ENCODE measurements around the gene C4orf51. TPM values are rescaled to one million over a fixed set of nuclear protein-coding genes. Genes with fewer than 3 reads are reported as not detected.

C4orf51 gene
- total and polyA plus RNA-seq, 4 experiments from 2014 or later, result not detected

DNA sequence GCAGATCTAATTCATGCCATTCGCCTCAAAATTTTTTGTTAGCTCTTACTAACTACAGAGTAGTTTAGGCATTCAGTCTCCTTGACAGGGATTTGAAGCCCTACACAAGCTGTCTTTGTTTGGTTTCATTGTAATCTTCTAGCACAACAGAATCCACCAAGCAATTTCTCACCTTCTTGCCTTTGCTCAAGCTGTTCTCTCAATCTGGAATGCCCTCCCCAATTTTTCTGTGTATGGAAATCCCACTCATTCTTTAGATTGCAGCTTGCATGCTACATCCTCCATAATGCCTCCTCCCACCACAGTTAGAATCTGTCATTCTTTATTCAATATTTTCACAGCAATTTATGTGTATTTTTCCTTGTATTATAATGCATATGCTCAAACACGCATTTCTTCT is 63.7 kb downstream of the C4orf51 start:
- Mint-ChIP-seq H3K27me3 (peaks cover 3 to 9% of the 10 kb centered on the region in 2 donors), H3K36me3 (no peaks in the 10 kb centered on the region), H3K27ac (no peak overlapping the region), H3K9me3 (peaks cover 0 to 5% (median 0%) of the 10 kb centered on the region in 8 donors), H3K4me3 (no peak overlapping the region), H3K4me1 (no peaks in the 10 kb centered on the region)
- Histone ChIP-seq H3K4me1 (ENCODE audit: insufficient read depth, low read length) (no peaks in the 10 kb centered on the region), H3K36me3 (ENCODE audit: insufficient read depth, low read length) (no peaks in the 10 kb centered on the region), H3K27me3 (ENCODE audit: insufficient read depth, low read length) (no peaks in the 10 kb centered on the region), H3K27ac (ENCODE audit: low read depth, low read length) (no peak overlapping the region), H3K9me3 (ENCODE audit: control insufficient read depth in 1 of 2, low read length in 2 of 2) (no peaks in the 10 kb centered on the region), H3K4me3 (ENCODE audit: low read length in 2 of 2) (no peak overlapping the region)
- POLR2A ChIA-PET (ENCODE audit: partially characterized antibody), result no interaction called here
- intact Hi-C loops (cut with micrococcal nuclease), result no loop called here
- CTCF ChIA-PET (ENCODE audit: partially characterized antibody), result no interaction called here
- no peak for DNase-seq

DNA sequence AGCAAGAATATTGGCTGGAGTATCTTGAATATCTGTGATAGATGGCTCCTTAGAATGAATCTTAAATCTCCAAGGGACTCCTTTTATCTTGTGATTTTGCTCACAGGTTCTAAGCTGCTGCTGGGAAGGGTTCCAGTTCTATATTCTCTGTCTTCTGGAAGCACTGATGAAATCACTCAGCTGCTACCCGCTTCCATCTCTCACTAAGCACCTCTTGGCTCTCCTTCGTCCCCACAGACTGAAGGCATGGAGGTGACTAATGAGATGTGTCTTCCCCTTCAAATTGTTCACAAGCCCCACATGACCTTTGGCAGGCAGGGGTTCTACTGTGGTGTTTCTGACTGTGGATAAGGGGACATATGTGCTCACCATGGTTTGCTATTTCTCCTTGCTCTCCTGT is 75.9 kb downstream of the C4orf51 start:
- Mint-ChIP-seq H3K4me3 (no peak overlapping the region), H3K27ac (no peak overlapping the region), H3K9me3 (peaks cover 0 to 2% (median 0%) of the 10 kb centered on the region in 8 donors), H3K36me3 (peaks cover 13 to 18% of the 10 kb centered on the region in 2 donors), H3K27me3 (peaks cover 6 to 9% of the 10 kb centered on the region in 2 donors), H3K4me1 (no peaks in the 10 kb centered on the region)
- ChIA-PET CTCF (ENCODE audit: partially characterized antibody) (no interaction called here), POLR2A (ENCODE audit: partially characterized antibody) (no interaction called here)
- no peaks in the 10 kb centered on the region for H3K9me3 ChIP-seq (ENCODE audit: control insufficient read depth in 1 of 2, low read length in 2 of 2)
- no peaks in the 10 kb centered on the region for H3K4me1 ChIP-seq (ENCODE audit: insufficient read depth, low read length)
- intact Hi-C loops (cut with micrococcal nuclease), result no loop called here
- H3K4me3 ChIP-seq (ENCODE audit: low read length in 2 of 2), result no peak overlapping the region
- H3K36me3 ChIP-seq (ENCODE audit: insufficient read depth, low read length), result no peaks in the 10 kb centered on the region
- peaks cover 3% of the 10 kb centered on the region for H3K27me3 ChIP-seq (ENCODE audit: insufficient read depth, low read length)
- no peak overlapping the region for H3K27ac ChIP-seq (ENCODE audit: low read depth, low read length)
- no peak for DNase-seq

DNA sequence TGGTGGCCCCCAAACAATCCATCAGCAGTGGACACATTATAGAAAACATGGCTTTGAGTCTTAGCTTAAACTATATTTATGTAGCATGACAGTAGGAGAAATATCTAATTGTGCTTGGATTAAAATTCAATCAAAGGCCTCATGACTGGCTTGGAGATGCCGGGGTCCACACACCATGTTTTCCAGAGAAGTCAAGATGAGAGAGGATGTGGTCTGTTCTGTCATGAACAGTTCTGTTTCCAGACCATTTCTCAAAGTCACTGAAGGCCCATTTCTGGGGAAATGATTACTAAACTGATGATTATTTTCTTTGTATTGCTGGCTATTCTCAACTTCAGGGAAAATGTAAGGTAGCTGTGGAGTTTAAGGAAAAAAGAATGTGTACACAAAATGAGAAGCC is 76.3 kb downstream of the C4orf51 start:
- Histone ChIP-seq H3K27ac (ENCODE audit: low read depth, low read length) (no peak overlapping the region), H3K9me3 (ENCODE audit: control insufficient read depth in 1 of 2, low read length in 2 of 2) (no peaks in the 10 kb centered on the region), H3K4me3 (ENCODE audit: low read length in 2 of 2) (no peak overlapping the region), H3K4me1 (ENCODE audit: insufficient read depth, low read length) (no peaks in the 10 kb centered on the region), H3K27me3 (ENCODE audit: insufficient read depth, low read length) (peaks cover 3% of the 10 kb centered on the region), H3K36me3 (ENCODE audit: insufficient read depth, low read length) (no peaks in the 10 kb centered on the region)
- Mint-ChIP-seq H3K4me3 (no peak overlapping the region), H3K9me3 (no peaks in the 10 kb centered on the region), H3K27me3 (peaks cover 5 to 6% of the 10 kb centered on the region in 2 donors), H3K36me3 (peaks cover 15 to 21% of the 10 kb centered on the region in 2 donors), H3K4me1 (no peaks in the 10 kb centered on the region), H3K27ac (no peak overlapping the region)
- DNase-seq, result no peak
- CTCF ChIA-PET (ENCODE audit: partially characterized antibody), result no interaction called here
- POLR2A ChIA-PET (ENCODE audit: partially characterized antibody), result no interaction called here
- intact Hi-C loops (cut with micrococcal nuclease), result no loop called here

DNA sequence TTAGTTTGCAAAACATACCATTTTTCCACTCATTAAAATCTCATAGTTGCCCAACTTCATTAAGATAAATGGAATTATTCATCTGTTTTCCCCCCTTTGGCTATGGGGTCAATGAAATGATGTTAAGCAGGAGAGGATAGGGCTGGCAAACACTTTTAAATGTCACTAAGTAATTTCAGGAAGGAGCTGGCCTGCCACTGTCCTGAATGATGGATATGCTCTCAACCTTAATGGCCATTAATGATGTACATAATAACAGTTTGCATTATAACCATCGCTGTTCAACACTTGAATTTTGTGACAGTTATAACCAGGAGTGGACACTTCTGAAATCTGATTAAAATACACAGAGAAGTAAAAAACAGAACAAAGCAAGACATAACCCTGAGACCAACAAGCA is 77.2 kb downstream of the C4orf51 start:
- H3K4me3 Mint-ChIP-seq, result no peak overlapping the region
- ChIA-PET POLR2A (ENCODE audit: partially characterized antibody) (no interaction called here), CTCF (ENCODE audit: partially characterized antibody) (no interaction called here)
- Histone ChIP-seq H3K4me3 (ENCODE audit: low read length in 2 of 2) (no peak overlapping the region), H3K36me3 (ENCODE audit: insufficient read depth, low read length) (no peaks in the 10 kb centered on the region), H3K27ac (ENCODE audit: low read depth, low read length) (no peak overlapping the region), H3K27me3 (ENCODE audit: insufficient read depth, low read length) (peaks cover 3% of the 10 kb centered on the region), H3K4me1 (ENCODE audit: insufficient read depth, low read length) (no peaks in the 10 kb centered on the region), H3K9me3 (ENCODE audit: control insufficient read depth in 1 of 2, low read length in 2 of 2) (no peaks in the 10 kb centered on the region)
- H3K27ac Mint-ChIP-seq, result no peak overlapping the region
- H3K9me3 Mint-ChIP-seq, result no peaks in the 10 kb centered on the region
- DNase-seq, result no peak
- no peaks in the 10 kb centered on the region for H3K4me1 Mint-ChIP-seq
- intact Hi-C loops (cut with micrococcal nuclease), result no loop called here
- peaks cover 19 to 27% of the 10 kb centered on the region in 2 donors for H3K36me3 Mint-ChIP-seq
- H3K27me3 Mint-ChIP-seq, result no peaks in the 10 kb centered on the region

DNA sequence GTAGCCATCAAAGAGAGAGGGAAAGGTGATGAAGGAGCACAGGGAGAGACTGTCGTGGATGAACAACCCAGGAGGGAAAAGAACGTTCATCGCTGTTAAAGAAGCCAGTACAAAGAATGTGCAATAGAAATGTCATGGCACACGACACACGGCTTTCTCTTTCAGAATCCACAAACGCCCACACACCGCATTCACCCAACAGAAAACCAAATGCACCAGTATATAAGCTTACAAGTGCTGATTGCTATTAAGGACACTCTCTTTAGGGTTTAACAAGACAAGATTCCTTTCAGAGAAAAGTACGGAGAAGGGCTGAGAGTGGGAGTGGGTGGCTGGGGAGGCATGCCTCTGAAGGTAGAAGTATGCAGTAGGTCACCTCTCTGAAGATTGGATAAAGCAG is 80.2 kb downstream of the C4orf51 start:
- H3K27ac ChIP-seq (ENCODE audit: low read depth, low read length), result no peak overlapping the region
- H3K36me3 ChIP-seq (ENCODE audit: insufficient read depth, low read length), result peaks cover 20% of the 10 kb centered on the region
- Mint-ChIP-seq H3K9me3 (no peaks in the 10 kb centered on the region), H3K4me1 (no peaks in the 10 kb centered on the region), H3K27me3 (no peaks in the 10 kb centered on the region), H3K27ac (no peak overlapping the region), H3K36me3 (peaks cover 47 to 53% of the 10 kb centered on the region in 2 donors), H3K4me3 (no peak overlapping the region)
- H3K9me3 ChIP-seq (ENCODE audit: control insufficient read depth in 1 of 2, low read length in 2 of 2), result no peaks in the 10 kb centered on the region
- ChIA-PET CTCF (ENCODE audit: partially characterized antibody) (no interaction called here), POLR2A (ENCODE audit: partially characterized antibody) (no interaction called here)
- no peaks in the 10 kb centered on the region for H3K4me1 ChIP-seq (ENCODE audit: insufficient read depth, low read length)
- DNase-seq, result no peak
- no peaks in the 10 kb centered on the region for H3K27me3 ChIP-seq (ENCODE audit: insufficient read depth, low read length)
- intact Hi-C loops (cut with micrococcal nuclease), result no loop called here
- no peak overlapping the region for H3K4me3 ChIP-seq (ENCODE audit: low read length in 2 of 2)

DNA sequence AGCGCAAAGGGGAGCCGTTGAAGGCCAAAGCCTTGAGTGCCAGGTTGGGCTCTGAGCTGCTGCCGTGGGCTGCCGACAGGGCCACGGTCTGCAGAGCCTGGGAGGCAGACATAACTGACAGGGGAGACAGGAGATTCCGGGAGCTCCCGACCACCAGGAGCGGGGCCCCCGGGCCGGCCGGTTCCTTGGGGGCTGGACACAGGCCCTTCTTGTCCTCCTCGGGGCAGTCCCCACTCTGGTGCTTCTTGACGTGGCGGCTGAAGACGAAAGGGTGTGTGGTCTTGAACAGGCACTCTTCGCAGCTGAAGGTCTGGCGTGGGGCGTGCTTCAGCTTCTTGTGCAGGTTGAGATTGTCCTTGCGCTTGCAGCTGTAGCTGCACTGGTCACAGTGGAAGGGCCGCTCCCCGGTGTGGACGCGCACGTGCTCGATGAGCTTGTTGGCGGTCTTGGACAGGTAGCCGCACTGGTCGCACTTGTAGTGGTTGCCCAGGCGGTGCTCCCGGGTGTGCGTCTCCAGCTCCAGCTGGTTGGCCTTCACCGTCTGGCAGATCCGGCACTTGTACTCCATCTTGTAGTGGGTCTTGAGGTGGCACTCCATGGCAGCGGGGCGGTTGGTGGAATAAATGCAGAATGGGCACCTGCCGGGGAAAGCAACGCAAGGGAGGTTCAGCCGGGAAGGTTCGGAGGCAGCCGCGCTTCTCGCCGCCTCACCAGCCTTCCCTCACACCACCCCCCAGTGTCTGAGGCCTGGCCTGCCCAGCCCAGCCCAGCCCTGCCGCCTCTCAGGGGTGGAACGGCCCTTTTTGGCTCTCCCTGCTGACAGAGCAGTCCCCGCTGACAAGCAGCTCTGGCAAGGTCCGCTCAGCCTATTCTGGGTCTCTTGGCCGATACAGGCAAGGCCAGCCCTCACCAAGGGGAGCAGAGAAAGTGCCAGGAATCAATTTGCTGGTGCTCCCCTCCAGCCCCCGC is 81.3 kb downstream of the C4orf51 start:
- POLR2A ChIA-PET (ENCODE audit: partially characterized antibody), result no interaction called here

DNA sequence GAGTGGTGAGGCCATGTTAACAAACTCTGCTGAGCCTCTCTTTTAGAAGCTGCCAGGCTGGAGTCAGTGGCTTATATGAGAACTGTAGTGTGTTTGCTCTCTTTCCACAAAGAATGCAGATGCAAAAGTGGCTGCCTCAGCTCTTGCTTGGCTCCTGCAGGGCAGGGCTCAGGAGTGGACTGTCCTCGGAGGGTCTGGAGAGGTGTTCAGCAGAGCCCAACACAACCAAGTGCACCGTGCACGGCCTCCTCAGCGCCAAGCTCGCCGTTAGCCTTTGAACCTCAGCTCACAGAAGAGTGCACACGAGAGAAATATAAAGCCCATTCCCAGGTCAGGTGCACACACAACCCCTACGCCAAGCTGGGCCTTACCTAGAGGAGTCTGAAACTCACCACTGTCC is 82.8 kb downstream of the C4orf51 start:
- no peak for DNase-seq
- no peak overlapping the region for H3K27ac Mint-ChIP-seq
- no peaks in the 10 kb centered on the region for H3K9me3 ChIP-seq (ENCODE audit: control insufficient read depth in 1 of 2, low read length in 2 of 2)
- H3K27ac ChIP-seq (ENCODE audit: low read depth, low read length), result no peak overlapping the region
- intact Hi-C loops (cut with micrococcal nuclease), result no loop called here
- peaks cover 0 to 8% (median 2%) of the 10 kb centered on the region in 8 donors for H3K9me3 Mint-ChIP-seq
- H3K4me1 Mint-ChIP-seq, result no peaks in the 10 kb centered on the region
- no peak overlapping the region for H3K4me3 ChIP-seq (ENCODE audit: low read length in 2 of 2)
- no peaks in the 10 kb centered on the region for H3K4me1 ChIP-seq (ENCODE audit: insufficient read depth, low read length)
- POLR2A ChIA-PET (ENCODE audit: partially characterized antibody), result no interaction called here
- CTCF ChIA-PET (ENCODE audit: partially characterized antibody), result no interaction called here
- H3K4me3 Mint-ChIP-seq, result no peak overlapping the region
- H3K27me3 ChIP-seq (ENCODE audit: insufficient read depth, low read length), result no peaks in the 10 kb centered on the region
- peaks cover 73 to 75% of the 10 kb centered on the region in 2 donors for H3K36me3 Mint-ChIP-seq
- H3K36me3 ChIP-seq (ENCODE audit: insufficient read depth, low read length), result peaks cover 20% of the 10 kb centered on the region
- H3K27me3 Mint-ChIP-seq, result no peaks in the 10 kb centered on the region

More for the DNA sequence above, 81.3 kb downstream of the C4orf51 start:
- CTCF ChIA-PET (ENCODE audit: partially characterized antibody), result no interaction called here
- Mint-ChIP-seq H3K9me3 (no peaks in the 10 kb centered on the region), H3K4me1 (no peaks in the 10 kb centered on the region), H3K27me3 (no peaks in the 10 kb centered on the region), H3K36me3 (peaks cover 58 to 63% of the 10 kb centered on the region in 2 donors), H3K4me3 (no peak overlapping the region), H3K27ac (no peak overlapping the region)
- Histone ChIP-seq H3K36me3 (ENCODE audit: insufficient read depth, low read length) (peaks cover 20% of the 10 kb centered on the region), H3K27ac (ENCODE audit: low read depth, low read length) (no peak overlapping the region), H3K4me3 (ENCODE audit: low read length in 2 of 2) (no peak overlapping the region), H3K9me3 (ENCODE audit: control insufficient read depth in 1 of 2, low read length in 2 of 2) (no peaks in the 10 kb centered on the region), H3K4me1 (ENCODE audit: insufficient read depth, low read length) (no peaks in the 10 kb centered on the region), H3K27me3 (ENCODE audit: insufficient read depth, low read length) (no peaks in the 10 kb centered on the region)
- intact Hi-C loops (cut with micrococcal nuclease), result no loop called here
- no peak for DNase-seq
